ENCODE measurements around the gene RFFL.

RFFL gene

GRCh38 chr17:34979650-34980352 is 83.7 kb downstream of the RFFL start:
- no peak for TF ChIP-seq CTCF (IDR thresholded peaks at IDR 0.05)
- peak overlapping the region; percentile 97 to 99 for H3K27ac ChIP-seq
- peaks cover 0 to 30% (median 18%) of the 10 kb centered on the region in 4 donors for H3K4me1 ChIP-seq
- peaks cover 0 to 11% (median 0%) of the 10 kb centered on the region in 3 donors for H3K36me3 ChIP-seq
- no peak for DNase-seq
- no peaks in the 10 kb centered on the region for H3K27me3 ChIP-seq
- H3K4me3 ChIP-seq, result peak overlapping the region; percentile 86 to 92
- intact Hi-C loops (cut with DNase I; ENCODE audit: low total_unique reads), result loop anchor here (10.0 kb wide), 2 partner anchors 135 to 1615 kb away; partner anchors contain the start of genes DHRS11 and RAD51D
- H3K9me3 ChIP-seq, result no peaks in the 10 kb centered on the region

DNA sequence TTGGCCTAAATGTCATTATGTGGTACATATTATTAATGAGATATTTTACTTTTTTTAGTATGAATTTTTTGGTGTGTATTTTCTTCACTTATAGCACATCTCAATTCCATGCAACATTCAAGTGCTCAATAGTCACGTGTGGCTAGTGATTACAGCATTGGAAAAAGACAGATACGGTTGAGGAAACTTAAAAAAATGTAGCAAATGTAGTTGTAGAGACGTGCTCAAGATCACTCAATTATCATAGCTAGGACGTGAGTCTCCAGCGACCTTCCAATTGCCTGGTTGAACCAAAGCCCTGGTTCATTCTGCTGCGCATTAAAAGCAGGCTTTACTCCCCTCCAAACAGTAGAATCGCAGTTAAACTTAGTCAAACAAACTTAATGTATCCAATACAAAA is 84.4 kb downstream of the RFFL start:
- TF ChIP-seq CTCF (IDR thresholded peaks at IDR 0.05), result no peak

GRCh38 chr17:34974794-34975785 is 88.4 kb downstream of the RFFL start:
- no peak overlapping the region for H3K4me3 ChIP-seq
- no peak for DNase-seq
- no peaks in the 10 kb centered on the region for H3K27me3 ChIP-seq
- peaks cover 0 to 6% (median 5%) of the 10 kb centered on the region in 4 donors for H3K4me1 ChIP-seq
- TF ChIP-seq CTCF (IDR thresholded peaks at IDR 0.05), result no peak
- no peak overlapping the region for H3K27ac ChIP-seq
- H3K36me3 ChIP-seq, result no peaks in the 10 kb centered on the region
- no peaks in the 10 kb centered on the region for H3K9me3 ChIP-seq
- intact Hi-C loops (cut with DNase I; ENCODE audit: low total_unique reads), result no loop called here

More for the DNA sequence above, 84.4 kb downstream of the RFFL start:
- DNase-seq, result no peak
- intact Hi-C loops (cut with DNase I; ENCODE audit: low total_unique reads), result no loop called here
- H3K4me3 ChIP-seq, result no peak overlapping the region
- peak overlapping the region in 1 of 2 donors; percentile 99 for H3K27ac ChIP-seq
- H3K36me3 ChIP-seq, result peaks cover 0 to 9% (median 0%) of the 10 kb centered on the region in 3 donors
- H3K4me1 ChIP-seq, result peaks cover 0 to 30% (median 18%) of the 10 kb centered on the region in 4 donors
- H3K27me3 ChIP-seq, result no peaks in the 10 kb centered on the region
- H3K9me3 ChIP-seq, result no peaks in the 10 kb centered on the region

GRCh38 chr17:34974179-34974578 is 89.3 kb downstream of the RFFL start:
- Histone ChIP-seq H3K4me1 (no peaks in the 10 kb centered on the region), H3K4me3 (no peak overlapping the region), H3K36me3 (peaks cover 0 to 5% (median 0%) of the 10 kb centered on the region in 3 donors), H3K27ac (no peak overlapping the region), H3K9me3 (no peaks in the 10 kb centered on the region), H3K27me3 (no peaks in the 10 kb centered on the region)
- intact Hi-C loops (cut with DNase I; ENCODE audit: low total_unique reads), result no loop called here
- no peak for TF ChIP-seq CTCF (IDR thresholded peaks at IDR 0.05)
- no peak for DNase-seq

DNA sequence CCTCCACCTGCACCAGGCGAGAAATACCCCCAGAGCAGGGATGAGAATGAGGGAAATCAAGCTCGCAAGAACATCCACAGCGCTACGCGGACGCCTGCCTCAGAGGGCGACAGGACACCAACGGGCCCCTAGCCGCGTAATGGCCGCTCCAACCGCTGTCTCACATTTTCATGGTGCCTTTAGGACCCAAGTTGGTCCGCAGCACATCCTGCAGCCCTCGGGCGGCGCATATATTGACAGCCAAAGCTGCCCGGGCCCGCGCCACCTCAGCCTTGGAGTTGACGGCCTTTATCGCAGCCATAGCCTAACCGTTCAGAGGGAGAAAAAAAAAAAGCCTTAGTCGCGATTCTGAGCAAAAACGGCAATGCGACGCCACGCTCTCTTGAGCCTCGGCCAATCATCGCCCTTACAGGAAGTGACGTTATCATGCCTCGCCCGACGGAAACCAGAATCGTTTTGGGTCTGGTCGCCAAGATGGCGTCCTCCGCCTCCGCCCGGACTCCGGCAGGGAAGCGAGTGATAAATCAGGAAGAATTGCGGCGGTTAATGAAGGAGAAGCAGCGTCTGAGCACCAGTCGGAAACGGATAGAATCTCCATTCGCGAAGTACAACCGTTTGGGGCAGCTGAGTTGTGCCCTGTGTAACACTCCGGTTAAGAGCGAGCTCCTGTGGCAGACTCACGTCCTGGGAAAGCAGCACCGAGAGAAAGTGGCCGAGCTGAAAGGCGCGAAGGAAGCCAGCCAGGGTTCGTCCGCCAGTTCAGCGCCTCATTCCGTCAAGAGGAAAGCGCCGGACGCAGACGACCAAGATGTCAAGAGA is 102.2 kb downstream of the RFFL start, which contains the start of the genes CCT6B and ZNF830:
CCT6B (minus strand) TSS at position 368 of the 819 bp plus-strand sequence; CDS start at position 301, 67 bp downstream.
ZNF830 (plus strand) TSS at position 448 of the 819 bp plus-strand sequence; CDS start at position 475, 27 bp downstream.
- peak; percentile 92 to 94 for DNase-seq
- Histone ChIP-seq H3K9me3 (no peaks in the 10 kb centered on the region), H3K36me3 (peaks cover 8 to 30% (median 23%) of the 10 kb centered on the region in 3 donors), H3K4me3 (peak within 1 kb of the TSS; percentile 68 to 84), H3K27me3 (no peaks in the 10 kb centered on the region), H3K4me1 (peaks cover 0 to 17% (median 11%) of the 10 kb centered on the region in 4 donors), H3K27ac (peak within 1 kb of the TSS; percentile 88 to 90)
- intact Hi-C loops (cut with DNase I; ENCODE audit: low total_unique reads), result loop anchor here (1.0 kb wide), 1 partner anchor 128 kb away; no protein-coding TSS in a partner anchor
- TF ChIP-seq CTCF (IDR thresholded peaks at IDR 0.05), result no peak

Measured in tibial artery (tissue), 4 donors.